GM19397 (cell line): ENCODE results near the gene MRPL45.
"Not testable (repeated sequence)": the region's sequence is repeated elsewhere in the genome, so short reads cannot be mapped to it uniquely, and the experiment has no call there.

Source experiments
- ATAC-seq: cut with Tn5 transposase; IDR thresholded peaks from one replicate; pipeline ENCODE4 v1.9.1; 2021; ENCODE audit warnings: mild to moderate bottlenecking, moderate library complexity; ENCODE audit not compliant: unreplicated experiment

Gene MRPL45

GRCh38 chr17:38296834-38297517 lies at the start of gene MRPL45:
Gene MRPL45, plus strand, starts transcription at chr17:38297168. Its CDS starts 16 bp downstream, at chr17:38297184.
- ATAC-seq: peak; percentile 94

DNA sequence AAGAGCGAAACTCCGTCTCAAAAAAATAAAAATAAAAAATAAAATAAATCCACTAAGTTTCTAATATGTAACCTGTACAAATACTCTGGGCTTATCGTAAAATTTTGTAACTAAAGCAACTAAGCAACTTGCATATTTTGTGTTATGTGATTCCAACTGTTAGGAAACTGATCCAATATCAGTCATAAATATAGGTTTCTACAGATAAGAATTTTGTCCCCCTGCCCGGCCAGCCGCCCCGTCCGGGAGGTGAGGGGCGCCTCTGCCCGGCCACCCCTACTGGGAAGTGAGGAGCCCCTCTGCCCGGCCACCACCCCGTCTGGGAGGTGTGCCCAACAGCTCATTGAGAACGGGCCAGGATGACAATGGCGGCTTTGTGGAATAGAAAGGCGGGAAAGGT lies 43.8 kb upstream of the MRPL45 start:
- ATAC-seq: not testable (repeated sequence)

GRCh38 chr17:38254357-38254756 lies 42.6 kb upstream of the MRPL45 start:
- ATAC-seq: not testable (repeated sequence)

DNA sequence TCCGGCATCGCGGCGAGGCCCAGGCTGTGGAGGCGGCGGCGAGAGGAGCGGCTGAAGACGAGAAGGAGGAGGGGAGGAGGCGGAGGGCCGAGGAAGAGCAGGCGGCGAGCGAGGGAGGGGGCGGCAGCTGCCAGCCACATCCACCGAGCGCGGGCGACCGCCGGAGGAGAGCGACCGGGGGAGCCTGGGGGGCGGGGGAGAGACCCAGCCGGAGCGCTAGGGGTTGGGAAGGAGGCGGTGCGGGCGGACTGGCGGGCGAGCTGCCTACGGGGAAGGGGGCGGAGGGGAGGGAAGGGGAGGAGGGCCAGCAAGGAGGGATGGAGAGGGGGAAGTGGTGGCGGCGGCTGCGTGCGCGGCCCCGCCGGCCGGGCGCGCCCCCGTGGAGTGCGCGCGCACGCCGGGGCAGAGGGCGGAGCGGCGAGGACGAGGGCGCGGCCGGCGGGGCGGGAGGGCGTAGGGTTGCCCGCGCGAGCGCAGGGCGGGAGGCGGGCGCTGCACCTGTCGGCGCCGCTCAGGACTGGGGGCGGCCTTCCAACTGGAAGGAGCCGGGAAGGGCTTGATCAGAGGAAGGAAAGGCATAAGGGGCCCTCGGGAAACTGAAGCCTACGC lies 39.9 kb upstream of the MRPL45 start:
- peak; percentile 84 for ATAC-seq

- not testable (repeated sequence) for ATAC-seq
Measured at GRCh38 chr17:38265974-38266506, 30.9 kb upstream of the MRPL45 start.

- ATAC-seq: not testable (repeated sequence)
Measured at GRCh38 chr17:38266571-38266970, 30.4 kb upstream of the MRPL45 start.

GRCh38 chr17:38268138-38268537 lies 28.8 kb upstream of the MRPL45 start:
- not testable (repeated sequence) for ATAC-seq

GRCh38 chr17:38269045-38269444 lies 27.9 kb upstream of the MRPL45 start:
- ATAC-seq: not testable (repeated sequence)

DNA sequence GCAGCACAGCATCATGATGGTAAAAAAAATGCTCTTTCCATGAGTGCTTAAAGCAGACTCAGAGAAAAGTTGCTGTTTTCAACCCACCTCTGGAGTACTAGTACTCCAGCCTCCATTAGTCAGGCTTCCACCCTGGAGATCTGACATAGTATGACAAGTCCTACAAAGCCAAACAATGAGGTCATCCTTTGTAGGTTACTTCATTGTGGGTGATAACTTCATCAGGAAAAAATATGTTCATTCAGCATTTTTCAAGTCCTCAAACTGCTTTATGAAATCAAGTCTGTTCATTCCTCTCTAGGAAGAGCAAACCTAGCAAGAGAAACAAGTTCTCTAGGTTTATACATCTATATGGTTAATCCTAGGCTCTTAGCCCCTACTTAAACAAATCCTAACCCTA lies 27.4 kb upstream of the MRPL45 start:
- ATAC-seq: not testable (repeated sequence)

- not testable (repeated sequence) for ATAC-seq
Measured at GRCh38 chr17:38285994-38286393, 11.0 kb upstream of the MRPL45 start.

GRCh38 chr17:38286501-38287091 lies 10.4 kb upstream of the MRPL45 start:
- ATAC-seq: peak; percentile 71

- not testable (repeated sequence) for ATAC-seq
Measured at GRCh38 chr17:38288217-38288827, 8.6 kb upstream of the MRPL45 start.

DNA sequence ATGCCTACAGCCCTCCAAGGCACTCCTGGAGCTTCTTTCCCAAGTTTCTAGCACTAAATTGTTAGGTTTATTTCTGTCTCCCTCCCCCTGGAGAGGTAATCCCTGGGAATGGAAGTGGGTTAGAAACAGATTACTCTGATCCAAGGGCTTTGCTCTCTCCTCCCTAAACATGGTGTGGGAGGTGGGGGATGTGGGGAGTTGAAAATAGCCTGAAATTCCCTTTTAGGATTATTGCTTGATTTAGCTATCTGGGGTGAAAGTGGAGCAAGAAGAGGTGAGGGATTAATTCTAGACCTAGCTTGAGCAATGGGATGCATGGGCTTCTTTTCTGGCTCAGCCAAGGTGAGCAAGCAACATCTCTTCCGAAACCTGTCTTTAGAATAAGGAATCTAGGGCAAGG lies 7.2 kb upstream of the MRPL45 start:
- not testable (repeated sequence) for ATAC-seq

DNA sequence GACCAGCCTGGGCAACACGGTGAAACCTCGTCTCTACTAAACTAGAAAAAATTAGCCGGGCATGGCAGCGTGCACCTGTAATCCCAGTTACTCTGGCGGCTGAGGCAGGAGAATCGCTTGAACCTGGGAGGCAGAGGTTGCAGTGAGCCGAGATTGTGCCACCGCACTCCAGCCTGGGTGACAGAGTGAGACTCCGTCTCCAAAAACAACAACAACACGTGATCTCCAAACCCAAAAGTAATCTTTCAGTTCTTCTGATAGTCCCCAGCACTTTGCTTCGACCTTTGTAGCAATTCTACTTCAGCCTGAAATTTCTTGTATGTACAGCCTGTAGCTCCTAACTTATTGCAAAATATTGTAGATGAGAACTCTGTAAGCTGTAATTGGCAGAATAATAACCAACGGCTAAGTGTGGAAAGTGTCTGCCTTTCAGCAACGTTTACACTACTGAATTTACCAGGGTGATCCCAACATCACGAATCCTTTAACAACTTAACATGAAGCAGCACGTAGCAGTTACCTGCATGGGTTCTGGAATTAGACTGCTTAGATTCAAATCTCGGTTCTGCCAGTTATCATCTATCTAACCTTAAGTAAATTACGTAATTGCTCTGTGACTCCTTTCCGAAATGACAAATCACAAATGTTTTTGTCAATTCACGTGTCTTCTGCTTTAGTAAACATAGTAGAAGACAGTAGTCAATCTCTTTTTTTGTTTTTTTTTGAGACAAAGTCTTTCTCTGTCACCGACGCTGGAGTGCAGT lies 1.2 kb upstream of the MRPL45 start:
- not testable (repeated sequence) for ATAC-seq

DNA sequence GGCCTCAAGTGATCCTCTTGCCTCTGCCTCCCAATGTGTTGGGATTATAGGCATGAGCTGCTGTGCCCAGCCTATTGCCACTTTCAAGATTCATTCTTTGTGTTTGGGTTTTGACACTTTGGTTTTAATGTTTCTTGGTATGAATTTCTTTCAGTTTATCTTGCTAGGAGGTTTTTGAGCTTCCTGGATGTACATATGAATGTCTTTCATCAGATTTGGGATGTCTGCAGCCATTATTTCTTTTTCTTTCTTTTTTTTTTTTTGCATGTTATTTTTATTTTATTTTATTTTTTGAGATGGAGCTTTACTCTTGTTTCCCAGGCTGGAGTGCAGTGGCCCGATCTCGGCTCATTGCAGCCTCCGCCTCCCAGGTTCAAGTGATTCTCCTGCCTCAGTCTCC lies 18.5 kb downstream of the MRPL45 start:
- ATAC-seq: no peak

DNA sequence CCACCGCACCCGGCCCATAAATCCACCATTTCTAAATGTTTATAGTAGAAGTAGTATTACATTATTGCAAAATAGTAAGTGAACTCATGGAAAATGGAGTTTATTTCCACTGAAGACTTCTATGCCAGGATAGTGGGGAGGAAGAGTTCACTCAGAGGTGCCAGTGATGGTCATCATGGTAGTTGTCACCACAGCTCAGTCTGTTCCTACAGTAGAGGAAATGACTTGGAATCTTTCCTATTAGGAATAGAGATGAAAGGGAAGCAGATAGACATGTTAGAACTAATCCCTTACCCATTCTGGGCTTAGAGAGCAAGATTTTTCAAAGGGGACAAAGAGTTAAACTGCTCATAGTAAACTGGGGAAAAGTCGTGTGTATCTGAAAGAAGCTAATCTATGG lies 20.1 kb downstream of the MRPL45 start:
- ATAC-seq: no peak

DNA sequence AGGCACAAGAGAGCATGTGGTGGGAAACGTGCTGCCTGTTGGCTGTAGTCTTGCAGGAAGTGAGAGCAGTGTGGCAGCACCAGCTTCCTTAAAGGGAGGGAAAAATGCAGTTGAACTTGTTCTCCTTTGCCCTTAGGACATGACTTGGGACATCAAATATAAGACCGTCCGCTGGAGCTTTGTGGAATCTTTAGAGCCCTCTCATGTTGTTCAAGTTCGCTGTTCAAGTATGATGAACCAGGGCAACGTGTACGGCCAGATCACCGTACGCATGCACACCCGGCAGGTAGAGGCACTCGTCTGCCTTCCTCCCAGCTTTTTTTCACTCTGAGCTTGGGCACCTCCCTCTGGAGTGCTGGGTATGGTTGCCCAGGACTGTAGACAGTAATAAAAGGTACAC lies 23.5 kb downstream of the MRPL45 start:
- ATAC-seq: no peak

DNA sequence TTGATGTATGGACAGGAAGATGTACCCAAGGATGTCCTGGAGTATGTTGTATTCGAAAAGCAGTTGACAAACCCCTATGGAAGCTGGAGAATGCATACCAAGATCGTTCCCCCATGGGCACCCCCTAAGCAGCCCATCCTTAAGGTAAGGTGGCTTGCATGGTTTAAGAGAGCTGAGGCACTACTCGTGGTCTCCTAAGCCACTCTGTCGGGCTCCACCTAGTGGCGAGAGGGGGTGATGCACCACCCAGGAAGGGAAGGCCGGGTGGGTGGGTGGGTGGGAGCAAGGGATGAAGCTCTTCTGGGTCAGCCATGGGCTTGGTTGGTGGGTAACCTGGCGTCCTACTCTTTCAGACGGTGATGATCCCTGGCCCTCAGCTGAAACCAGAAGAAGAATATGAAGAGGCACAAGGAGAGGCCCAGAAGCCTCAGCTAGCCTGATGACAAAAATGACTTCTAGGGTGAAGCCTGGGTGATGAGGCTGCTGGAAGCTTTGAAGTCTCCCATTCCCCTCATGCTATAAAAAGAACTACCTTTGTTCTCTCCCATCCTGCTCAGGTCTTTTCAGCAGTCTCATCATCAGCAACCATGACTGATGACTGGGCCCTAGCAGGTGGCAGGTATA lies 25.3 kb downstream of the MRPL45 start:
- ATAC-seq: no peak

DNA sequence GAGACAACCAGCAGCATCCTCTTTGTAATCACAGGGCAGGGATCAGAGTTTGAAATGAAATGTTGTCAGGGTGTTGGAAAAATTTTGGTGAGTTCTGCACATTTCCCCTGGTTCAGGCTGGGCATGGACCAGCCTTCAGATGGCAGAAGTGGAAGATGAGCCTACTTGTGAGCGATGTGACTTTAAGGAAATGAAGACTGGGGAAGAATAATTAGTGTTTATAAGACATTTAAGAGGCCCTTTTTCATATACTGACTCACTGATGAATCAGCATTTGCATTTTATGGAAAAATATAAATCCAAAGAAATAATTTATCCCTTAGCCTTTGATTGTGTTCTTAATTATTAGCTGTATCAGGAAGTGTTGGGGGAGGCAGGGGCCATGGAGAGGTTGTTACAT lies 25.9 kb downstream of the MRPL45 start:
- no peak for ATAC-seq

DNA sequence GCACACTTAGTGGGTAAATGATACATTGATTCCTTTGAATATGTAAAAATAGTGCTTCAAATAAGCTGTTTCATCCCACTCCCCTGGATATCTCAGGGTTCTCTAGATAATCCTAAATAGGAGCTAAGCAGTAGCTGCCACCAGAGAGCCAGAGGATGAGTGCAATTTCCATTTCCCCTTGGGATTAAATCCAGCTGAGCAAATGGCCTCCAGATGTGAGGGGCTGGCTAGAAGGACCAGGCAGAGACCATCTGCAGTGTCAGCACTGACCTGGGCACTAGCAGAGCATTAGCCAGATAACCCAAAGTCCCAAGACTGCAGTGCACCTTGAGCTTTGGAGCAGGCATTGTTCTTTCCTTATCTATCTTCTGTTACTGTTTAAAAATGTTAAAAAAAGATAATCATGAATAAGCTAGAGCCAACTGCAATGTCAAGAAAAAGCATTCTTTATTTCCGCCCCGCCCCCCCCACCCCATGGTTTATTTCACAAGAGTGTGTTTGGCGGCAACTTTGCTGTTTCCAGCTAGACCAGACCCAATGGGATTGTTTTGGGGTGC lies 27.3 kb downstream of the MRPL45 start:
- ATAC-seq: no peak
